NCI-H1694 treated with DMSO at 0.1 percent for 48 hours (cell line): ENCODE results near the gene SHE.
"Not testable (repeated sequence)": the region's sequence is repeated elsewhere in the genome, so short reads cannot be mapped to it uniquely, and the experiment has no call there.

Source experiments
- DNase-seq: peaks from one replicate; lab custom pipeline; 2025; lab: John Stamatoyannopoulos, UW

The SHE gene

DNA sequence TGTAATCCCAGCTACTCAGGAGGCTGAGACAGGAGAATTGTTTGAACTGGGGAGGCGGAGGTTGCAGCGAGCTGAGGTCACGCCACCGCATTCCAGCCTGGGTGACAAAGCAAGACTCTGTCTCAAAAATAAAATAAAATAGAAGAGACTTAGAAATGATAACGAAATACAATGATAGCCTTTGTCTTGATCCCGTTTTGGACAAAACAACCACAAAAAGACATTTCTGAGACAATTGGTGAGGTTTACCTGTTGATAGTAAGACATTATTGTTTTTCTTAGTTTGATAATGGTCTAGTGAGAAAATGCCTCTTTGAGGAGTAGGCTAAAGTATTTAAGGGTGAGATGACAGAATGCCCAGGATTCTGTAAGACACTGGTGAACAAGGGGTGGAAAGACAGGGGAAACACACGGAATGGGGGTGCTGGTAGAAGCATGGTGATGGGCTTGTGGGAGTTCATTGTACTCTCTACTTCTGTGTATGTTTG lies 11.9 kb upstream of the SHE start:
- DNase-seq = no peak

DNA sequence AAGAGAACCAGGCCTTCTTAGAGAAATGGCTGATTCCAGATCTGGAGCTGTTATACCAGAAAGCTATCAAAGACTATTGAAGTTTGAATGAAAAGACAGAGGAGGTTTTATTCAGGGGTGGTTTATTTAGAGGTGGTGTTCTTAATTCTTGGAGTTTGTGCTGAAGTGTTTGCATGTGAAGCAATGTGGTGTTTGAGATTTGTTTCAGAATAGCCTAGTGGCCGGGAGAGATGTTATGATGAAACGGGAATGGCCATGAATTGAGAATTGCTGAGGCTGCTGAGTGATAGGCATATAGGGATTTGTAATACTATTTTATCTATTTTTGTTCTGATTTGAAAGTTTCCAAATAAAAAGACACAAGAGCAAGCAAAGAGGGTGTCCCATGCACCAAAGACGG lies 10.5 kb upstream of the SHE start:
- no peak for DNase-seq

DNA sequence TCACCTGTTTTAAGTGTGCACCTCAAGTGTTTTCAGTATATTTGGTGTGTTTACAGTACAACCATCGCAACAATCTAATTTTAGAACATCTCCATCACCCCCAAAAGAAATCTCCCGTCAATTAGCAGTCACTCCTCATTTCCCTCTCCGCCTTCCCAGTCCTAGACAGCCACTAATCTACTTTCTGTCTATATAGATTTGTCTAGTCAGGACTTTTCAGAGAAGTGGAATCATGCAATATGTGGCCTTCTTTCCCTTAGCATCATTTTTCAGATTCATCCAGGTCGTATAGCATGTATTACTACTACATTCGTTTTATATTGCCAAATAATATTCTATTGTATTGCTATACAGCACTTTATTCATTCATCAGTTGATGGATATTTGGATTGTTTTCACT lies 1.7 kb upstream of the SHE start:
- DNase-seq = no peak

DNA sequence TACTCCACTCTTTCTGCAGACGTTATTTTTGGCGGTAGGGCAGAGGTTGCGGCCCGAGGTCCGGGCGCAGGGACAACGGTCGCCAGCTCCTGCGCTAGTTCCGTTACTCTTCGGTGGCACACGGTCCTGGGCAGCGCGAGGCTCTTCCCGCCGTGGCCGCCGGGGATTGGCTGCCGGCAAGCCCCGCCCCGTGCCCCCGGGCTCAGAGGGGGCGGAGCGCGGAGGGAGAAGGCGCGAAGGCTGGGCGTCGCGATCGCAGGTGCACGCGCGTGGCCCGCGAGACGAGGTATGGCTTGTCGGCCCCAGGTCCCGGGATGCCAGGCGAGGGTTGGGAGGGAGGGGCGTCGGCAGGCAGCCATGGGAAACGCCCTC lies 518 bp upstream of the SHE start:
- DNase-seq = no peak

DNA sequence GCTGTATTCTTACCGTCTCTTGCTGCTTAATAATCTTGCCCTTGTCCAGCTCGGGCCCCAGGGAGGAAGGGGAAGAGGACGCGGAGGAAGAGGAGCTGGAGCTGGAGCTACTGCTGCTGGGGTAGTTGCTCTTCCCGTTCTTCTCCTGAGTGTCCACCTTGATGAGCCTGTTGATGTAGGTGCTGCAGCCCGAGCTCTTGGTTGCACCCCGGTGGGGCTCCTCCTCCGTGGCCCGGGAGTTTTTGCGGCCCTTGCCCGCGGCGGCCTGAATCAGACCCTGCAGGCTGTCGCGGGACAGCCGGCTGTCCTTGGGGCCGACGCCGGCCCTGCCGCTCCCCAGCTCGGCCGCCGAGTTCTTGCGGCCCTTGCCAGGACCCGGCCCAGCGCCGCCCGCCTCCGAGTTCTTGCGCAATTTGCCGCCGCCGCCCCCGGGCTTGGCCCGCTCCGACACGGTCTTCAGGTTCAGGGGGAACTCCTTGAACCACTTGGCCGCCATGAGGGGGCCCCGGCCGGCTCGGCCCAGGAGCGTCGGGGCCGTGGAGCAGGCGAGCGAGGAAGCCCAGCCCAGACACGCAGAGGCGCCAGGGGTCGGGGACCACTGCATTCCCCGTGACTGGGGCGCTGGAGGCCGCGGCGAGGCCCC lies 668 bp downstream of the SHE start:
- DNase-seq = no peak

DNA sequence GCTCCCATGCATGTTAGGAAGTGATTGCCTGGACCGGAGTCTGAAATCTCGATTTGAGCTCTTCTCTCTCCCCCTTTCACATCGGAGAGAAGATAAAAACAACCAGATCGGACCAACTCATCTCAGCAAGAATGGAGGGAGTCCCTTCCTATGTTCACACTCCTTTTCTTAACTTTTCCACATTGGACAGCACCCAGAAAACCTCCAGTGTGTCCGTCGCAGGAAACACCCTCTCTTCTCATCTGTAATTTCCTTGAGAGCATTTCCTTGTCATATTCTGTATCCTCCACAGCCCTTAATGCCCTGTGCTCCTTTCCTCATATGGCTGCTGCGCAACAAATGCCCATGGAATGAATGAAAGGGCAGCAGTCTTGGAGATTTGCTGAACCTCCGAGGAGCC lies 1.7 kb downstream of the SHE start:
- DNase-seq = no peak

DNA sequence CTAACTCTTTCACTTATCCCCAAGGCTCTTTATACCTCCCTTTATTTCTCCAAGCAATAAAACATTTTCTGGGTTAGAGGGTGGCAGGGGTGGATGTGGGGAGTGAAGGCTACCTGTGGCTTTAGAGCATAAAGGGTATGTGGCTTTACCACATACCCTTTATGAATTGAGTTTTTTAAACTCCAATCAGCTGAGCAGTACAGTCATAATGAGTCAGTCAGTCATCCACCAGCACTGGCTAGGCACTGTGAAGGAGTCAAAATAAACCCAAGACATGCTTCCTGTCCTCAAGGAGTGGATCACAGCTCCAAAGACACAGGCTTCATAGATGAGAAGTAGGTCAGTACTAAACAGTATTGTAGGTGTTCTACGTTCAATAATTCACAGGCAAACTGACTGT lies 2.8 kb downstream of the SHE start:
- no peak for DNase-seq

DNA sequence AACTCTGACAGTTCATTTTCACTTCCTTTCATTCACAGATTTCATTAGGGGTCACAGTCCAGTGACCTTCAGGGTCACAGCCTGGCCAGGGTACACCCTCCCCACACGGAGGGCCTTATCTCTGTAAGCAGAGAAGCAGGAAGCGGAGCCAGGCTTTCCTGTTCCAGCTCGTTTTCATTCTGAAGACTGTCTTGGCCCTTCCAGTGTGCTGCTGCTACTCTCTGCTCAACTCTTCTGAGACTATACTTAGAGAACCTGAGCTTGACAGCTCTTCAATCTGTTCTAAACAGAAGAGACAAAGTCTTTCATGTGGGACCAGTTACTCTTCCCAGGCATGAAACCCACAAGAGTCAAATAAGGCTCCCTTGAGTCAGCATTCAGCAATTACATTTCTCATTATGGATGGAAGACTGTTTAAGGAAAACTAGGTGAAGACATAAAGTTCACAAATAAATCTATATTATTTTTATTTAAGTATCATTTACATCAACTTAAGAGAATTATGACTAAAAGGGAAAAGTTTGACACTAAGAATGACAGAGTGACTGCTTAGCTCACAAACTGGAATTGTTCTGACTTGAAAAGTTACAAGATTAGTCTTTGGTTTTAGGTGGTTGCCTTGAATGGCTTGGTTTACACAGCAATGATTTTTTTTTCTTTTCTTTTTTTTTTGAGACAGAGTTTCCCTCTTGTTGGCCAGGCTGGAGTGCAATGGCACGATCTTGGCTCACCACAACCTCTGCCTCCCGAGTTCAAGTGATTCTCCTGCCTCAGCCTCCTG lies 5.0 kb downstream of the SHE start:
- no peak for DNase-seq

DNA sequence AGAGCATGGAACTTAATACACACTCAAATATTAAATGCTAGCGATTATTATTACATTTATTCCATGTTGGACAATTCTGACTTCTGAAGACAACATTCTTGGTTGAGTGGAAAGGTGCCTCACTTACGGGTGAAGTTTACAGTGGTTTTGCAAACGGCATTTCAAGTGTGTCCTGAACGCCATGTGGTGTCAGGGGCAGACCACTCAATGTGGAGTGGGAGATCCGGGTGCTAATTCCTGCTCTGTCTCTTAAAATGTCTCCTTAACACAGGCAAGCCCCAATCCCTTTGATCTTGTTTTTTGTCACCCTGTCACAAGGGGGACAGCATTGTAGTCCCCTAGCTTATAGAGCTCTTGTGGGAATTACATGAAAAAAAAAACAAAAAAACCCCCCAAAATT lies 5.8 kb downstream of the SHE start:
- DNase-seq = no peak

DNA sequence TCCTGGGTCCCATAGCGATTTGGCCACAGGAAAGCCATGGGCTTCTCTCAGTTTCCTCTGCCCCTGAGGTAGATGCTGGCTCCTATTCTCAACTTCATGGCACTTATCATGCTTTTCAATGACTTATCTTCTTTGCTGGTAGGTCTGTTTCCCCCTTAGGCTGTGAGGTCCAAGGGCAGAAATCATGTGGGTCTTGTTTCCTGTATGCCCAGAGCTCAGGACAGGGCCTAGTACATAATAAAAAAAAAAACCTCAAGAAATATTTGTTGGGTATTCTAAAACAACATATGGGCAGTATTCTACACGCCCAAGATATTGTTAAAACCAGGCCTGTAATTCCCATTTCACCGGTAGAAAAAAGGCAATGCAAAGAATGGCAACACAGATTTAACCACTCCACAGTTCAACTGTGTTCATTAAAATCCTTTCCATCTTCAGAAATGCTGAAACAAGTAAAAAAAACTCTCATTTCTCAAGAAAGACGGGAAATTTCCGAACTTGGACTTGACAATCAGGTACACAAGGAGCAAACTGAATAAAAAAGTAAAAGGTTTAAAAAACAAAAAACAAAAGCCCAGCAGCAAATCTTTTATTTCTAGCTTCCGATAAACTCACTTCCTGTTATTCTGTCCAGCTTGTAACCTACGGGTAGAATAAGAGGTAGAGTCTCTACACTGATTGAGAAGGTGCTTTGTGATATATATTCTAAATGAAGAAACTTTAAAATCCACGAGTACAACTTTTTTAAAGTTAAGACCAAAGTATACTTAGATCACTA lies 6.5 kb downstream of the SHE start:
- no peak for DNase-seq

DNA sequence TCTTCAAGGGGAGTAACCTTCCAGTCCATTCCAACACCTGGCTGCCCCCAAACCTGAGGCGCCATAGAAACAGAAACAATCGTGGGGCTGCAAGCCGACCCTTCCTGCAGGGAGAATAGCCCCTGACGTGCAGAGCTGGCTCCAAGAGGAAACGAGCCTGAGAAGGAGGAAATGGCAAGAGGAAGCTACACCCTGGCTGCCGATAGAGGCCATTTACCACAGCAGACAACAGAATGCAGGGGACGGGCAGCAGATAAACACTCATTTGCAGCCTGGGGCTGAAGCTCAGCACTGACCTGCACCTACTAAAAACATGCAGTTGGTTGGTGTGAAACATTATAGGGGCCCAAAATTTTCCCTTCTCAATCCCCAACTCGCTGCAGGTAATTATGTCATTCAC lies 8.9 kb downstream of the SHE start:
- DNase-seq = no peak

DNA sequence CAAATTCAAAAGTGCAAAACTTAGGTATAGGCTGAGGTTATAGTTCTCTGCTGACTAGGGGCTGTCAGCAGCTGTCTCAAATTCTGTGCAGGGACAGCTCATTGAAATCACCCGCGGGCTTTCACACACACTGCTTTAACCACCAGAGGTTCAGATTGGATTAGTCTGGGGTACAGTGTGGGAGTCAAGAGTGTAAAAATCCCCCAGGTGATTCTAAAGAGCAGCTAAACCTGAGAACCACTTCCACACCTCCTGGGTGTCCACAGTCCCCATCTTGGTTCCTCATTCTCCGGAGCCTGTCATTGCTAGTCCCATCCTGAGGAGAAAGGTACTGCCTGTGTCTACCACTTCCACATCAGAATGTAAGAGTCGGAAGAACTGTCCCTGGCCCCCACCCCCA lies 10.1 kb downstream of the SHE start:
- no peak for DNase-seq

DNA sequence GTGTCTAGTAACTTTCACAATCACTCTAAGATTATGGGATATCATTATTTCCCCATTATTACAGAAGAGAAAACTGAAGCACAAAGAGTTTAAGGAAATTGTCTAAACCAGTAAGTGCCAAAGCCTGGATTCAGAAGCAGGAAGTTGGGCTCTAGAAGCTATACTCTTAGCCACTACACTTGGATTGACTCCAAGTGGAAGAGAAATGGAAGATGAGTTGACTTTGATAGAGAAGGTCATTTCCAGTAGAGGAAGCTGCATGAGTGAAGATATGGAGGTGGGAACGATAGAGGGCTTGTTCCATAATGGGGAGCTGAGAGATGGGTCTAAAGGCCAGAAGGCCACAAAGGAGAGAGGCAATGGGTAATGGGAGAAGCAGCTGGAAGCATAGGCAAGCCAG lies 11.9 kb downstream of the SHE start:
- no peak for DNase-seq

DNA sequence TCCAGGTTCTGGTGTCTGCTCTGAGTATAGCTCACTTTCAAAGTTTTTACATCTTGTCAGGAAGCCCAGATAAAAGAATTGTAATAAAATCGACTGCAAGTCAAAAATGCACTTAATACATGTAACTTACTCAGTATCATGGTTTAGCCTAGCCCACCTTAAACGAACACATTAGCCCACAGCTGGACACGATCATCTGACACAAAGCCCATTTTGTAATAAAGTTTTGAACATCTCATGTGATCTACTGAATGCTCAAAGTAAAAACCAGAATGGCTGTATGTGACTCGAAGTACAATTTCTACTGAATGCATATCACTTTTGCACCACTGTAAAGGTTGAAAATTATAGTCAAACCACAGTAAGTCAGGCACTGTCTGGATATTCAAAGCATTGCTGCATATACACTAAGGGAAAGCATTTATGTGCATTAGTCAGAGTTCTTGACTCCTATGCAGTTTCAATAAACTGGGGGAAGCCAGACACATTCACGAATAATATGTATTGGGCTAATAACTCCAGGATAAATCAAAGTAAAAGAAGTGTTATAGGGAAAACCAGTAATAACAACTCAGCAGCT lies 12.4 kb downstream of the SHE start:
- no peak for DNase-seq

DNA sequence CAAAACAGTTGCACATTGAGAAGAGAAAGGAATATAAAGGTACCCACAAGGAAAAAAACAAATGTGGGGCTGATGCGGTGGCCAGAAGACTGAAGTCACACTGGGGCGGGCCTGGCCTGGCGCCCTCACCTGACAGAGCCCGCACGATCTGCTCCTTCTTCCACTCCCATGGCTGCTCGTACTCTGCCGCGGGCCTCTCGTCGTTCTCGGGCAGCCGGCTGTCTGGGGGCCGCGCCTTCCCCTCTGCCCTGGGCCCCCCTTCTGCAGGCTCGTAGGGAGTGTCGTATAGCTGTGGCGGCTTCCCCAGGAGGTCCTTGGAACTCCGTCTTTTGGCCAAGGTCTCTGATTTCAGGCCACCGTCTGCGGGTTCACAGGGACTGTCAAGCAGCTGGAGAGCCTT lies 13.3 kb downstream of the SHE start:
- DNase-seq = no peak

DNA sequence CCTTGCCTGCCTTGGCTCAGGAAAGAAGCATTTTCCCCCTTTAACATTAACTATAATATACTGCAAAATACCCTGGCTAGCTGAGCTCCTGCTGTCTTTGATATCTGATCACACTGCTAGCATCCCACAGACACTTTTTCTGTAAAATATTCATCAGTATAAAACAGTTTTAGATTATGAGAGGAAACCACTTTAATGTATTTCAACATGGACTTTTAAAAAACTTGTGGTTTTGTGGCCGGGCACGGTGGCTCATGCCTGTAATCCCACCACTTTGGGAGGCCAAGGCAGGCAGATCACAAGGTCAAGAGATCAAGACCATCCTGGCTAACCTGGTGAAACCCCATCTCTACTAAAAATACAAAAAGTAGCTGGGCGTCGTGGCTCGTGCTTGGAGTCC lies 15.5 kb downstream of the SHE start:
- not testable (repeated sequence) for DNase-seq

DNA sequence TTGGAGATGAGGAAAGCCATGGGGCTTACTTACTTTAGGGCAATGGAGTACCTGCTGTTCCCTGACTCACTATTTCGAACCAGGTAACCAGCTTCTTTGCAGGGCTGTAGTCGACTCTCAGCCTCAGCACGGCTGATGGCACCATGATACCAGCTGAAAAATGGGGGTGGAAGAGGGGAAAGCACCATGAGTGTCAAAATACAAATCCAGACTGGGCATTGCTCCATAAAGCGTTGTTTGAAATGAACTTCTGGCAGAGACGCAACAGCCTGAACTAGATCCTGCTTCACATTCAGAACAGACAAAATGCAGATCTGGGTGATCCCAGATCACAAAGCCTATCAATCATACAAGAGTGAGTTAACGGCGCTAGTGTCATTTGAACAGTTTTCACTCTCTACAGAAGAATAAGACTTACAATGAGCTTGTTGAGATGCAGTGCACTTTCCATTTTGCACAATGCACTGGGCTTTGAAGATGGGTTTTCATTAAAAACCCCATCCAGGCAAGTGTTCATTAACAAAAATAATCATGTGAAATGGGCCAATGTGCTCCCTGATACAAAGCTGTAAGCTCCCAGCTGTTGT lies 16.2 kb downstream of the SHE start:
- DNase-seq = peak; percentile 36

DNA sequence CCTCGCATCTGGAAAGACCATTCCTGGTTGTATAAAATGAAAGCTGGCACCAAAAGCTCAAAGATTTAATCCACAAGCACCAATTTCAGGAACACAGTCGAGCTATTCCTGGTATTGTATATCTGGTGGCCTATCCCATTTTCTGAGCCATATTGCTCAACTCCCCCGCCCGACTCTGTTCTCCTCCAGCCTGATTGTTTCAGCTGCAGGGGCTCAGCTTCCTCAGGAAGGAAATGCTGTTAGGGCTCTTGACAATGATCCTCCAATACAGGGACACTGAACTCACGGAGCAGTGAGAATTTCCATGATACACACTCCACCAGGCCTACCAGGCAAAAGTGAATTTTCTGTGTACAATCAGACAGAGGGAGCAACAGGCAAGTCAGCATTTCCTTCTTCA lies 17.1 kb downstream of the SHE start:
- no peak for DNase-seq

DNA sequence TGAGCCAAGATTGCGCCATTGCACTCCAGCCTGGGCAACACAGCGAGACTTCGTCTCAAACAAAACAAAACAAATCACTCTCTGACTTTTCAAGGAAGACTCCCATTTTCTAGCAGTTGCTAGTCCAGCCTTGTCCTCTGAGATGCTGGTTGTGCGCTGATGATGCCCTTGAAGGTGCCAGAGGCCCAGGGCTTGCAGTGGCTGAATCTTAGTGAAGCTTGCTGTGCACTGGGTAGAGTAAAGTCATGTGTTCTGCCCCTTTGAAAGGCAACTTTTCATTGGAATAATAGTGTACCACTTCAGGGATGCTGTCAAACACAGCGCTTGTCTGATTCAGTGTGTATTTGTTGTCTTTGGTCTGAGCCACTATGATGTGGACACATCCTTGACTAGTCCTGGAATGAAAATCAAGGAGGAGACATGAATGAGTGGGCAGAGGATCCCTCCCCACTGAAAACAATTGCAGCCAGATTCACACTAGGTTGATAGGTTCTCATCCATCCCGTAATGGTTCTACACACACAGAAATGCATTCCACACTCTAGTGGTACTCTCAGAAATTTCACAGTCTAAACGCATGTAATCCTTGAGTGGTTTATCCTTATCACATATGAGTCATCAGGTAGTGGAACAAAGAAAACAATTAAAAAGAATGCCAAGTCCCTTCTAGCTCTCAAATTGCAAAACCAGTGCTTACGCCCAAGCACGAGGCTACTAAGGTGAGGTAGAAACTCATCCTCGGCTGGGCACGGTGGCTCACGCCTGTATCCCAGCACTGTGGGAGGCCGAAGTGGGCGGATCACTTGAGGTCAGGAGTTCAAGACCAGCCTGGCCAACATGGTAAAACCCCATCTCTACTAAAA lies 18.0 kb downstream of the SHE start:
- DNase-seq = no peak

DNA sequence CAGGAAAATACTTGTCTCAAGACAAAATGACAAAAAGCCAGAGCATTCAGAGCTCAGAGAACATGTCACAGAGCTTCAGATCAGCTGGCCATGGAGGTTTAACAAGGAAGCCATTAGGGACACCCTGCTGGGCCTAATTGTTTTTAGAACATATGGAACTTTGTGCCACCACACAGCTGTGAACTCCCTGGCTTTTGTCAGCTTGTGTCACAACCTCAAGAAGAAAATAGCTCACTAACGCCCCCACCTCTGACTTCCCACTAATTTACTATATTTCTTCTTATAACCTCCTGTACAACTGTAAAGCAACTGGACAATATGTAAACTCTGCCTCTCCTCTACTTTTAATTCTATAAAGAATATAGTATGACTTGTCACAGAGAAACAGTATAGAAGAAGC lies 21.2 kb downstream of the SHE start:
- DNase-seq = peak; percentile 99

DNA sequence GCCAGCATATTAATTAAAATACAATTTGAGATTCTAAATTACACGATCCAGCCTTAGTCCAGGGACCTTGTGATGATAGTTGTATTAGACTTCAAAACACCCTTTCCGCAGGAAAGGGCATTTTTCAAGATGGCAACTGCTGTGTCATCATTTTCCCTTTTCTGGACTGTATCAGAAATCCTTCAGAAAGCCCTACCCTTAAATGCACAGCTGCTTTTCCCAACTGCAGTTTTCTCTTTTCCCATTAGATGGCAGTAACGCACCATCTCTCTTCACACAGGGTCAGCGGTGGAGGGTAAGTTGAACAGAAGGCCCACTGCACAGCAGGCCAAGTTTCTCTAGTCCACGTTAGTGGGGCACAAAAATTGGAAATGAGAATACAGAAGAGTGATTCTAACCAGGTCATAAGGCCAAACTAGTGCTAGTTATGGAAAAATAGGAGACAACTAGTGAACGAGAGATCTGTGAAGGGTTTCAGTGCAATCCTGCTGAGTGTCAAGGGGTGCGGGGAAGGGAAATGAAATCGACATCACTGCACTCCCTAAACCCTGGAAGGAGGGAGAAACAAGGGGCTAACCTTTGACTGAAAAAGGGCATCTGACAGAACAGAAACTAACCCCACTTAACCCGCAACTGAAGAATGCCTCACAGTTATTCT lies 22.3 kb downstream of the SHE start:
- peak; percentile 98 for DNase-seq
